CD4-positive, alpha-beta T cell (primary cell): ENCODE data around the gene MAMSTR. TPM values are rescaled to one million over a fixed set of nuclear protein-coding genes. Genes with fewer than 3 reads are reported as not detected.
A peak's percentile ranks its signal among the peaks of the same experiment; 100 is the strongest.

ENCODE experiments used
- ATAC-seq: fragments of 200-7000 bp; cut with Tn5 transposase; one replicate; pipeline ENCODE4 v1.10.0; 2022; ENCODE audit warnings: mild to moderate bottlenecking; ENCODE audit not compliant: poor library complexity
- CTCF ChIA-PET: fragments of 350-600 bp; sonication (Branson Sonifier 250); formaldehyde crosslinking; loops from one replicate; lab custom pipeline; 2021; ENCODE audit warnings: antibody characterized with exemption, inconsistent platforms; lab: Charles Lee
- POLR2A ChIA-PET: fragments of 350-600 bp; sonication (Branson Sonifier 250); formaldehyde crosslinking; loops from one replicate; lab custom pipeline; 2021; ENCODE audit warnings: antibody characterized with exemption, inconsistent platforms; lab: Charles Lee
- DNase-seq, 14 experiments: peaks; one replicate each; pipeline ENCODE4 v3.0.0-alpha.2; 2013 to 2020; ENCODE audit warnings: mixed read lengths in 2 of 14
- H3K27ac ChIP-seq, 2 donors: one replicate each; pipeline versions ENCODE4 v1.5.1 to v1.7.0; 2013; ENCODE audit warnings: low read length in 2 of 2, low read depth in 1 of 2, mild to moderate bottlenecking in 1 of 2
- H3K27me3 ChIP-seq, 2 experiments: 1 replicate in 1 of 2; 2 replicates in 1 of 2; pipeline versions ENCODE4 v1.6.1 to v1.7.0; 2013; ENCODE audit warnings: low read length in 2 of 2, control low read depth in 1 of 2, mild to moderate bottlenecking in 1 of 2, moderate library complexity in 1 of 2; ENCODE audit not compliant: insufficient read depth in 2 of 2, control insufficient read depth in 1 of 2
- H3K36me3 ChIP-seq: one replicate; pipeline ENCODE4 v1.6.1; 2013; ENCODE audit warnings: low read length, control low read depth; ENCODE audit not compliant: insufficient read depth
- H3K4me1 ChIP-seq: one replicate; pipeline ENCODE4 v1.6.1; 2013; ENCODE audit warnings: low read length, control low read depth; ENCODE audit not compliant: insufficient read depth
- H3K4me3 ChIP-seq: one replicate; pipeline ENCODE4 v1.5.1; 2013; ENCODE audit warnings: mild to moderate bottlenecking, low read length, moderate library complexity
- H3K9me3 ChIP-seq, 2 experiments: 1 replicate in 1 of 2; 2 replicates in 1 of 2; pipeline versions ENCODE4 v1.6.1 to v1.7.0; 2013; ENCODE audit warnings: low read length in 2 of 2, mild to moderate bottlenecking in 2 of 2, control low read depth in 1 of 2, moderate library complexity in 1 of 2; ENCODE audit not compliant: control insufficient read depth in 1 of 2, insufficient read depth in 1 of 2
- H3K27ac Mint-ChIP-seq: one replicate; pipeline ENCODE4 v1.8.0; 2020; ENCODE audit warnings: mixed read lengths
- H3K27me3 Mint-ChIP-seq: one replicate; pipeline ENCODE4 v1.8.0; 2021; ENCODE audit warnings: mixed read lengths
- H3K36me3 Mint-ChIP-seq: one replicate; pipeline ENCODE4 v1.8.0; 2021; ENCODE audit warnings: low read depth, mixed read lengths
- H3K4me1 Mint-ChIP-seq: one replicate; pipeline ENCODE4 v1.8.0; 2021; ENCODE audit warnings: low read depth, mixed read lengths
- H3K4me3 Mint-ChIP-seq: one replicate; pipeline ENCODE4 v1.8.0; 2020; ENCODE audit warnings: mild to moderate bottlenecking, mixed read lengths
- H3K9me3 Mint-ChIP-seq: one replicate; pipeline ENCODE4 v1.8.0; 2020; ENCODE audit warnings: mixed read lengths
- CTCF ChIP-seq: fragments of 200-600 bp; IDR thresholded peaks from one replicate; pipeline ENCODE4 v1.8.0; 2022; ENCODE audit warnings: antibody characterized with exemption, mild to moderate bottlenecking
- intact Hi-C, 2 experiments: fragments of 100-400 bp; cut with DNase I in 1 of 2; cut with micrococcal nuclease in 1 of 2; formaldehyde crosslinking; loops; one replicate each; pipeline versions ENCODE4 v1.15.1 to v1.9.0; 2023 to 2025; cut with DNase I, micrococcal nuclease
- total RNA-seq, 174 experiments: library from RNA in 2 of 174; stranded (reverse) in 2 of 174; gene quantifications; one replicate each; pipeline ENCODE4 v1.2.3 and lab custom pipeline; 2021 to 2026

Gene MAMSTR
- total RNA-seq, 2 experiments from 2014 or later: 0.47 to 0.50 TPM

GRCh38 chr19:48755084-48755641, 35.6 kb upstream of the MAMSTR start, which contains the start of gene FGF21:
Gene FGF21, plus strand, starts transcription at chr19:48755524. Its CDS starts 713 bp downstream, at chr19:48756237.
- ATAC-seq (no peak), DNase-seq (no peak)
- intact Hi-C loops: no loop called here
- Mint-ChIP-seq H3K27me3 (peaks cover 37% of the 10 kb centered on the region), H3K36me3 (no peaks in the 10 kb centered on the region), H3K4me1 (peaks cover 19% of the 10 kb centered on the region), H3K9me3 (no peaks in the 10 kb centered on the region), H3K4me3 (no peak within 1 kb of the TSS), H3K27ac (no peak within 1 kb of the TSS)
- ChIA-PET CTCF (no interaction called here), POLR2A (no interaction called here)
- peaks cover 20 to 28% of the 10 kb centered on the region in 2 experiments for H3K27me3 ChIP-seq
- H3K36me3 ChIP-seq: no peaks in the 10 kb centered on the region
- no peak within 1 kb of the TSS for H3K27ac ChIP-seq
- peaks cover 0 to 5% of the 10 kb centered on the region in 2 experiments for H3K9me3 ChIP-seq
- no peak within 1 kb of the TSS for H3K4me3 ChIP-seq
- peaks cover 24% of the 10 kb centered on the region for H3K4me1 ChIP-seq
- TF ChIP-seq CTCF: no peak

- no peaks in the 10 kb centered on the region for H3K36me3 ChIP-seq
- peak in 7 of 14 experiments; percentile 10 to 64 (median 40) for DNase-seq
- peak within 1 kb of the TSS; percentile 81 for H3K4me3 Mint-ChIP-seq
- ChIA-PET POLR2A (interaction anchor here (1.4 to 2.0 kb wide), 2 partner anchors 13 to 39 kb away, joined by 3 to 9 read pairs; partner anchors contain the start of gene RASIP1), CTCF (no interaction called here)
- H3K27me3 ChIP-seq: peaks cover 20 to 28% of the 10 kb centered on the region in 2 experiments
- H3K27ac Mint-ChIP-seq: no peak within 1 kb of the TSS
- no peaks in the 10 kb centered on the region for H3K9me3 Mint-ChIP-seq
- H3K4me1 Mint-ChIP-seq: peaks cover 19% of the 10 kb centered on the region
- no peaks in the 10 kb centered on the region for H3K36me3 Mint-ChIP-seq
- peaks cover 37% of the 10 kb centered on the region for H3K27me3 Mint-ChIP-seq
- ATAC-seq: peak; percentile 69
- H3K27ac ChIP-seq: no peak within 1 kb of the TSS
- intact Hi-C loops: no loop called here
- peaks cover 0 to 5% of the 10 kb centered on the region in 2 experiments for H3K9me3 ChIP-seq
- peaks cover 24% of the 10 kb centered on the region for H3K4me1 ChIP-seq
- H3K4me3 ChIP-seq: peak within 1 kb of the TSS; percentile 47
- TF ChIP-seq CTCF: no peak
Observed at GRCh38 chr19:48752496-48753365, 33.2 kb upstream of the MAMSTR start, which contains the start of gene FUT1. Gene FUT1, minus strand, starts transcription at chr19:48752641. Its CDS starts 1,360 bp downstream, at chr19:48751281.

- no peaks in the 10 kb centered on the region for H3K9me3 Mint-ChIP-seq
- H3K36me3 Mint-ChIP-seq: no peaks in the 10 kb centered on the region
- intact Hi-C loops: no loop called here
- no peak for TF ChIP-seq CTCF
- Histone ChIP-seq H3K4me3 (peak overlapping the region; percentile 47), H3K27ac (no peak overlapping the region), H3K27me3 (peaks cover 22 to 28% of the 10 kb centered on the region in 2 experiments), H3K9me3 (peaks cover 0 to 5% of the 10 kb centered on the region in 2 experiments), H3K36me3 (no peaks in the 10 kb centered on the region), H3K4me1 (peaks cover 27% of the 10 kb centered on the region)
- peaks cover 37% of the 10 kb centered on the region for H3K27me3 Mint-ChIP-seq
- CTCF ChIA-PET: interaction anchor here (0.7 kb wide), 1 partner anchor 32 kb away, joined by 3 read pairs; no protein-coding TSS in a partner anchor
- peak in 2 of 14 experiments; percentile 28 to 34 for DNase-seq
- ATAC-seq: peak; percentile 53
- H3K4me3 Mint-ChIP-seq: peak overlapping the region; percentile 79
- peaks cover 22% of the 10 kb centered on the region for H3K4me1 Mint-ChIP-seq
- POLR2A ChIA-PET: interaction anchor here (0.6 to 2.0 kb wide), 4 partner anchors 13 to 114 kb away, joined by 3 to 9 read pairs (median 4); partner anchors contain the start of gene RASIP1
- H3K27ac Mint-ChIP-seq: no peak overlapping the region
Observed at GRCh38 chr19:48751845-48752495, 32.4 kb upstream of the MAMSTR start.
